ENCODE data around the gene FAM83G.
A peak's percentile ranks its signal among the peaks of the same experiment; 100 is the strongest.
"Not testable (repeated sequence)": the region's sequence is repeated elsewhere in the genome, so short reads cannot be mapped to it uniquely, and the experiment has no call there.

FAM83G gene

GRCh38 chr17:18967916-18968315, 36.6 kb downstream of the FAM83G start:
- DNase-seq (ENCODE audit: low read depth in 2 of 2): no peak

GRCh38 chr17:18966831-18967624, 37.5 kb downstream of the FAM83G start:
- no peak for DNase-seq (ENCODE audit: low read depth in 2 of 2)

GRCh38 chr17:18965530-18966236, 38.9 kb downstream of the FAM83G start:
- no peak for DNase-seq (ENCODE audit: low read depth in 2 of 2)

GRCh38 chr17:18964550-18964949, 40.0 kb downstream of the FAM83G start:
- DNase-seq (ENCODE audit: low read depth in 2 of 2): no peak

- DNase-seq (ENCODE audit: low read depth in 2 of 2): no peak
Measured at GRCh38 chr17:18964018-18964351, 40.6 kb downstream of the FAM83G start.

- no peak for DNase-seq (ENCODE audit: low read depth in 2 of 2)
Measured at GRCh38 chr17:18963126-18964017, 41.2 kb downstream of the FAM83G start.

- no peak for DNase-seq (ENCODE audit: low read depth in 2 of 2)
Measured at GRCh38 chr17:18962494-18962815, 42.1 kb downstream of the FAM83G start.

- peak in 1 of 2 donors; percentile 28 for DNase-seq (ENCODE audit: low read depth in 2 of 2)
Measured at GRCh38 chr17:18961634-18962493, 42.7 kb downstream of the FAM83G start.

- peak; percentile 70 for DNase-seq (ENCODE audit: low read depth in 2 of 2)
Measured at GRCh38 chr17:18960803-18961511, 43.6 kb downstream of the FAM83G start.

- no peak for DNase-seq (ENCODE audit: low read depth in 2 of 2)
Measured at GRCh38 chr17:18960241-18960665, 44.3 kb downstream of the FAM83G start.

GRCh38 chr17:18959845-18960240, 44.7 kb downstream of the FAM83G start:
- DNase-seq (ENCODE audit: low read depth in 2 of 2): no peak

- DNase-seq (ENCODE audit: low read depth in 2 of 2): no peak
Measured at GRCh38 chr17:18959071-18959844, 45.3 kb downstream of the FAM83G start.

GRCh38 chr17:18958611-18959010, 46.0 kb downstream of the FAM83G start:
- no peak for DNase-seq (ENCODE audit: low read depth in 2 of 2)

GRCh38 chr17:18957831-18958230, 46.7 kb downstream of the FAM83G start:
- no peak for DNase-seq (ENCODE audit: low read depth in 2 of 2)

GRCh38 chr17:18956581-18956980, 48.0 kb downstream of the FAM83G start:
- no peak for DNase-seq (ENCODE audit: low read depth in 2 of 2)

GRCh38 chr17:18956021-18956420, 48.5 kb downstream of the FAM83G start:
- DNase-seq (ENCODE audit: low read depth in 2 of 2): not testable (repeated sequence)

- DNase-seq (ENCODE audit: low read depth in 2 of 2): no peak
Measured at GRCh38 chr17:18955009-18955408, 49.6 kb downstream of the FAM83G start.

GRCh38 chr17:18954321-18954720, 50.2 kb downstream of the FAM83G start:
- no peak for DNase-seq (ENCODE audit: low read depth in 2 of 2)

- DNase-seq (ENCODE audit: low read depth in 2 of 2): no peak
Measured at GRCh38 chr17:18953231-18953728, 51.3 kb downstream of the FAM83G start.
